K562 (cell line): ENCODE results near the gene RPTOR. TPM values are rescaled to one million over a fixed set of nuclear protein-coding genes. Genes with fewer than 3 reads are reported as not detected.

Source experiments
- ATAC-seq: fragments of 200-7000 bp; cut with Tn5 transposase; 3 replicates; pipeline ENCODE4 v1.9.1; 2020; ENCODE audit warnings: moderate library complexity
- BruUV-seq: library from RNA; stranded (reverse); fragments of 400-500 nt; replicated peaks from 2 replicates; lab custom pipeline; 2021; lab: Mats Ljungman, UMichigan
- CTCF ChIA-PET: fragments of 300-600 bp; formaldehyde crosslinking; extraction: SDS; loops from one replicate; lab custom pipeline; 2021; ENCODE audit warnings: low intra/inter-chr PET ratio; lab: Yijun Ruan, JAX
- POLR2A ChIA-PET: fragments of 300-600, 350-650 bp; sonication (Branson Sonifier 250); formaldehyde crosslinking; extraction: SDS; loops from one replicate; lab custom pipeline; 2021; ENCODE audit warnings: antibody characterized with exemption, inconsistent platforms; lab: Yijun Ruan, JAX
- DNase-seq, 4 experiments: peaks; one replicate each; pipeline versions ENCODE4 v3.0.0 to v3.0.0-alpha.2; 2011 to 2018; ENCODE audit warnings: low spot score in 3 of 4, mixed read lengths in 3 of 4; ENCODE audit errors: extremely low read depth in 1 of 4
- FAIRE-seq: peaks from 2 replicates; lab custom pipeline; 2011; peaks lifted over from hg19 to GRCh38; lab: Jason Lieb, UNC
- H2AFZ ChIP-seq: 2 replicates; pipeline ENCODE4 v1.6.0; 2011; ENCODE audit warnings: low read depth, low read length, control low read depth, inconsistent platforms
- H3K27ac ChIP-seq: fragments of 200-600 bp; 3 replicates; pipeline ENCODE4 v1.8.0; 2011; ENCODE audit warnings: low read depth, mild to moderate bottlenecking, control low read depth, inconsistent platforms, low read length, moderate library complexity, mixed read lengths; ENCODE audit errors: extremely low read depth
- H3K27me3 ChIP-seq, 2 experiments: fragments of 300-600 bp in 1 of 2; 2 replicates in 1 of 2; 3 replicates in 1 of 2; pipeline versions ENCODE4 v1.6.0 to v1.8.0; 2011; ENCODE audit warnings: inconsistent platforms in 2 of 2, low read length in 2 of 2, mild to moderate bottlenecking in 1 of 2, mixed read lengths in 1 of 2, moderate library complexity in 1 of 2; ENCODE audit not compliant: control insufficient read depth in 2 of 2, insufficient read depth in 2 of 2
- H3K36me3 ChIP-seq: fragments of 300-600 bp; 3 replicates; pipeline ENCODE4 v1.8.0; 2011; ENCODE audit warnings: mild to moderate bottlenecking, low read length, inconsistent platforms; ENCODE audit not compliant: control insufficient read depth, insufficient read depth
- H3K4me1 ChIP-seq, 2 experiments: fragments of 200-600 bp in 1 of 2; replicated peaks in 1 of 2; 2 replicates in 1 of 2; 3 replicates in 1 of 2; pipeline versions ENCODE4 v1.5.1 to v1.8.0; 2011; ENCODE audit warnings: inconsistent platforms in 2 of 2, low read length in 2 of 2, mild to moderate bottlenecking in 1 of 2, mixed read lengths in 1 of 2, moderate library complexity in 1 of 2; ENCODE audit not compliant: control insufficient read depth in 2 of 2, insufficient read depth in 2 of 2
- H3K4me2 ChIP-seq: 2 replicates; pipeline ENCODE4 v1.6.1; 2011; ENCODE audit warnings: low read length, control low read depth, inconsistent platforms, mixed read lengths; ENCODE audit not compliant: insufficient read depth
- H3K4me3 ChIP-seq: fragments of 200-600 bp; sonication (generic), shearing (Covaris generic); 2 replicates; pipeline ENCODE4 v1.5.1; 2016; ENCODE audit warnings: control low read depth, inconsistent platforms
- H3K79me2 ChIP-seq: fragments of 200-600 bp; 3 replicates; pipeline ENCODE4 v1.8.0; 2011; ENCODE audit warnings: low read length, inconsistent platforms; ENCODE audit not compliant: control insufficient read depth, insufficient read depth
- H3K9ac ChIP-seq, 2 experiments: 2 replicates each; pipeline versions ENCODE4 v1.6.0 to v1.6.1; 2011; ENCODE audit warnings: low read depth in 2 of 2, low read length in 2 of 2, control low read depth in 1 of 2, inconsistent platforms in 1 of 2, mild to moderate bottlenecking in 1 of 2, mixed read lengths in 1 of 2; ENCODE audit not compliant: insufficient read depth in 1 of 2
- H3K9me1 ChIP-seq: one replicate; pipeline ENCODE4 v1.6.0; 2011; ENCODE audit warnings: inconsistent platforms, mild to moderate bottlenecking, low read length, moderate library complexity; ENCODE audit not compliant: control insufficient read depth, insufficient read depth
- H3K9me3 ChIP-seq: replicated peaks from 2 replicates; pipeline ENCODE4 v1.5.1; 2011; ENCODE audit warnings: low read depth, low read length, inconsistent platforms; ENCODE audit not compliant: control insufficient read depth, insufficient read depth
- H4K20me1 ChIP-seq: replicated peaks from 2 replicates; pipeline ENCODE4 v1.6.1; 2011; ENCODE audit warnings: low read length, inconsistent platforms, mixed read lengths; ENCODE audit not compliant: control insufficient read depth, insufficient read depth
- ATF1 ChIP-seq, 2 experiments: fragments of 450-650 bp in 1 of 2; IDR thresholded peaks; 2 replicates each; pipeline ENCODE4 v1.6.1; 2016; ENCODE audit warnings: missing compliant biosample characterization in 1 of 2, missing genetic modification characterization in 1 of 2
- CREB1 ChIP-seq, 2 experiments: sonication (generic) in 1 of 2; formaldehyde crosslinking in 1 of 2; IDR thresholded peaks; 2 replicates each; pipeline versions ENCODE4 v1.6.1 to v1.8.0; 2012 to 2022; ENCODE audit warnings: inconsistent platforms in 1 of 2, mild to moderate bottlenecking in 1 of 2, missing genetic modification reagents in 1 of 2, moderate library complexity in 1 of 2
- CREM ChIP-seq: IDR thresholded peaks from 2 replicates; pipeline ENCODE4 v1.6.1; 2014; ENCODE audit warnings: antibody characterized with exemption, low read depth
- FOXP1 ChIP-seq: sonication (generic); formaldehyde crosslinking; IDR thresholded peaks from 2 replicates; pipeline ENCODE4 v1.8.0; 2022; ENCODE audit warnings: mild to moderate bottlenecking, missing genetic modification reagents
- IRF2 ChIP-seq: sonication (generic); formaldehyde crosslinking; IDR thresholded peaks from 2 replicates; pipeline ENCODE4 v1.8.1; 2022; ENCODE audit warnings: mild to moderate bottlenecking, missing genetic modification reagents
- JUN ChIP-seq, 2 experiments: sonication (generic) in 1 of 2; formaldehyde crosslinking in 1 of 2; IDR thresholded peaks; 2 replicates each; pipeline versions ENCODE4 v1.6.1 to v1.8.0; 2012 to 2022; ENCODE audit warnings: borderline replicate concordance in 2 of 2, mild to moderate bottlenecking in 2 of 2, improper control_type of control experiment in 1 of 2, low read depth in 1 of 2, low read length in 1 of 2, missing genetic modification reagents in 1 of 2
- TFAP4 ChIP-seq: sonication (generic); formaldehyde crosslinking; IDR thresholded peaks from 2 replicates; pipeline ENCODE4 v1.8.0; 2022; ENCODE audit warnings: missing genetic modification reagents, mild to moderate bottlenecking, moderate library complexity, borderline replicate concordance
- ZBTB1 ChIP-seq: sonication (generic); formaldehyde crosslinking; IDR thresholded peaks from 2 replicates; pipeline ENCODE4 v1.8.1; 2023; ENCODE audit warnings: missing genetic modification reagents, low read depth, mild to moderate bottlenecking, borderline replicate concordance
- WGBS: fragments of 100-300 bp; shearing (Covaris generic); methylation state at CpG from one replicate; pipeline ENCODE4 v1.1.6; 2016; ENCODE audit warnings: low coverage, mixed read lengths; ENCODE audit not compliant: insufficient coverage; ENCODE audit errors: missing lambda C conversion rate; 5-methylcytosine and 5-hydroxymethylcytosine counted together
- in situ Hi-C: fragments of 300-500 bp; cut with MboI; formaldehyde crosslinking; loops from 4 replicates; pipeline ENCODE4 v1.15.0; 2018; ENCODE audit warnings: inconsistent platforms, mixed read lengths
- intact Hi-C: fragments of 100-400 bp; cut with micrococcal nuclease; formaldehyde crosslinking; loops from 2 replicates; pipeline ENCODE4 v1.14.2; 2022
- polyA plus RNA-seq, 8 experiments: library from polyadenylated mRNA; depleted of rRNA in 4 of 8; stranded (reverse) in 5 of 8; unstranded in 3 of 8; fragments of >200 nt; fragmentation: Nextera tagmentation in 2 of 8; fragmentation: Illumina TruSeq in 1 of 8; extraction: Ambion mirVana in 2 of 8; extraction: Trizol in 1 of 8; gene quantifications; 2 replicates each; pipeline versions ENCODE4 v1.2.1 to v1.2.3, GENCODE V29; 2011 to 2014; ENCODE audit warnings: inconsistent platforms in 1 of 8, missing spikeins in 1 of 8
- total RNA-seq, 7 experiments: library from RNA; depleted of rRNA in 6 of 7; stranded (reverse); fragments of >200 nt in 6 of 7; fragmentation: Illumina TruSeq in 2 of 7; extraction: Trizol in 2 of 7; gene quantifications; 2 replicates each; pipeline versions ENCODE4 v1.2.1 to v1.2.3, GENCODE V29; 2011 to 2021; ENCODE audit warnings: low replicate concordance in 1 of 7
- TF ChIP-seq, protein P1 (sequence below), 2 experiments: fragments of 450-650 bp in 1 of 2; sonication (generic) in 1 of 2; formaldehyde crosslinking in 1 of 2; IDR thresholded peaks in 1 of 2; conservative IDR thresholded peaks in 1 of 2; 2 replicates each; pipeline versions ENCODE4 v1.6.1 to v1.8.1; 2016 to 2023; ENCODE audit warnings: mild to moderate bottlenecking in 2 of 2, moderate library complexity in 2 of 2, inconsistent platforms in 1 of 2, missing genetic modification reagents in 1 of 2

RPTOR gene
- total and polyA plus RNA-seq, 9 of the 15 experiments (the other 6 are each of a cell fraction or from before 2014, with no cell fraction given): 0.24 to 54.1 (median 10.2) TPM

DNA sequence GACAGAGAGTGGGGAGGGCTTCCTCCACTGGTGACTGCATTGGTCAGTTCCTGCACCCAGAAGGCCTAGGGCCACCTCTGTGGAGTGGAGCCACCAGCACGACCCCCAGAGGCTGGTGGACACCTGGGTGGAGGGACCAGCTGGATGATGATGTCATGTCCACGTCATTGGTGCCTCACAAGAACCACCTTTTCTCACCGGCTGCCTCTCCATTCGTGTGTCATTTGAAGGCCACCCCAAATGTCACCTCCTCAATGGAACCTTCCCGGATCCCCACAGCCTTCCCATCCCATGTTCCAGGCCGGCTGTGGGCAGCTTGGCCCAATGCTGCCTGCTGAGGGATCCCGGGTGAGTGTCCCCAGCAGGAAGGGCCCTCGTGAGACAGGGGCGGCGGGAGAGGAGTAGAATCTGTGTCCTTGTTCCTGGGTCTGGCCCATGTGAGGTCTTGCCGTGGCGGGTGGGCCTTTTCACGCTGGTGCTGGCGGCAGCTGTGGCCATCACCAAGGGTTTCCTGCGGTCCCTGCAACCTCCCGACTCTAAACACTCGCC lies 437.9 kb downstream of the RPTOR start:
- no peaks in the 10 kb centered on the region for H3K79me2 ChIP-seq
- H3K4me2 ChIP-seq: no peak overlapping the region
- no peaks in the 10 kb centered on the region for H3K9me3 ChIP-seq
- no peak overlapping the region for H3K4me3 ChIP-seq
- peak overlapping the region in 1 of 2 experiments; percentile 10; a peak in 1 of 4 replicates for H3K9ac ChIP-seq
- peaks cover 0 to 45% of the 10 kb centered on the region in 2 experiments; a peak in 3 of 5 replicates for H3K4me1 ChIP-seq
- no peak for TF ChIP-seq FOXP1 (CRISPR knock-in tag)
- peak; percentile 76 for TF ChIP-seq CREM
- TF ChIP-seq IRF2 (CRISPR knock-in tag): no peak
- no peak for TF ChIP-seq ZBTB1
- no peak for TF ChIP-seq JUN (IDR thresholded peaks at IDR 0.05; ENCODE audit: borderline replicate concordance, low read depth, low read length)
- TF ChIP-seq JUN (CRISPR knock-in tag; IDR thresholded peaks at IDR 0.05; ENCODE audit: borderline replicate concordance): 0 out of 2 replicates have a peak, but pooled peaks have one; percentile 25
- TF ChIP-seq CREB1 (IDR thresholded peaks at IDR 0.05): peak; percentile 74
- TF ChIP-seq CREB1 (CRISPR knock-in tag; IDR thresholded peaks at IDR 0.05): no peak
- no peak for TF ChIP-seq ATF1 (CRISPR knock-in tag; IDR thresholded peaks at IDR 0.05)
- peak; percentile 85 for TF ChIP-seq ATF1 (tag; IDR thresholded peaks at IDR 0.05)
- TF ChIP-seq, protein P1, sequence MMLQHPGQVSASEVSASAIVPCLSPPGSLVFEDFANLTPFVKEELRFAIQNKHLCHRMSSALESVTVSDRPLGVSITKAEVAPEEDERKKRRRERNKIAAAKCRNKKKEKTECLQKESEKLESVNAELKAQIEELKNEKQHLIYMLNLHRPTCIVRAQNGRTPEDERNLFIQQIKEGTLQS (IDR thresholded peaks at IDR 0.05): peak; percentile 39; the same call in 1 of the 2 replicates
- TF ChIP-seq, protein P1 (CRISPR knock-in tag; conservative IDR thresholded peaks at IDR 0.05): no peak
- peak; percentile 69 for TF ChIP-seq TFAP4 (CRISPR knock-in tag)
- no peaks in the 10 kb centered on the region for H3K9me1 ChIP-seq
- in situ Hi-C loops: loop anchor here (5.0 to 10.0 kb wide), 2 partner anchors 555 to 788 kb away; no protein-coding TSS in a partner anchor
- H3K27me3 ChIP-seq: peaks cover 12 to 28% of the 10 kb centered on the region in 2 experiments; a peak in 4 of 5 replicates
- ChIA-PET POLR2A (interaction anchor here (0.5 to 0.6 kb wide), 2 partner anchors 30 to 46 kb away, joined by 3 read pairs; no protein-coding TSS in a partner anchor), CTCF (interaction anchor here (0.9 to 2.0 kb wide), 3 partner anchors 119 to 900 kb away, joined by 4 to 17 read pairs (median 4); no protein-coding TSS in a partner anchor)
- no TSS peak for BruUV-seq
- H3K27ac ChIP-seq: no peak overlapping the region
- H3K36me3 ChIP-seq: no peaks in the 10 kb centered on the region
- H2AFZ ChIP-seq: no peak overlapping the region
- WGBS: 13% methylated on average over 17 of the region's 17 CpGs
- 0 out of 2 replicates have a peak, but pooled peaks cover 9% of the 10 kb centered on the region for H4K20me1 ChIP-seq
- intact Hi-C loops: loop anchor here (5.0 to 10.0 kb wide), 2 partner anchors 242 to 555 kb away; partner anchors contain the start of gene CEP131
- DNase-seq: no peak
- no peak for ATAC-seq
- no peak for FAIRE-seq
